ENCODE results near the gene NALCN.

NALCN gene

DNA sequence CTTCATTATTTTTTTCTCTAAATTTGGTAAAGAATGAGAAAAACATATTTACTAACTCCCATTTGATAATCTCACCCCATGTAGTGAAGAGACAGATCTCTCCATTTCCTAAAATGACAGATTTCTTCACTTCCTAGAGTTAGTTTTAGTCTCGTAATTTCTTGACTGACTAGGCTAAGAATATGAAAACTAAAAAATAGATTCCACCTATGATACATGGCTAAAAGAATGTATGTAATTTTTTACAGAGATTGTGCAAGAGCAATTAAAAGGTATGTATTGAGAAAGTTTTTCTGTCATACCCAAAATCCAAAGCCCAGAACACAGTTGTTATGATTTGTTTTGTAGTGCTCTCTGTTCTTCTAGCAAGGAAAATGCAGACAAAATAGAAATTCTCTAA lies 9.5 kb downstream of the NALCN start:
- H3K4me1 ChIP-seq (ENCODE audit: low read length) = peaks cover 19% of the 10 kb centered on the region
- TF ChIP-seq, protein P1, sequence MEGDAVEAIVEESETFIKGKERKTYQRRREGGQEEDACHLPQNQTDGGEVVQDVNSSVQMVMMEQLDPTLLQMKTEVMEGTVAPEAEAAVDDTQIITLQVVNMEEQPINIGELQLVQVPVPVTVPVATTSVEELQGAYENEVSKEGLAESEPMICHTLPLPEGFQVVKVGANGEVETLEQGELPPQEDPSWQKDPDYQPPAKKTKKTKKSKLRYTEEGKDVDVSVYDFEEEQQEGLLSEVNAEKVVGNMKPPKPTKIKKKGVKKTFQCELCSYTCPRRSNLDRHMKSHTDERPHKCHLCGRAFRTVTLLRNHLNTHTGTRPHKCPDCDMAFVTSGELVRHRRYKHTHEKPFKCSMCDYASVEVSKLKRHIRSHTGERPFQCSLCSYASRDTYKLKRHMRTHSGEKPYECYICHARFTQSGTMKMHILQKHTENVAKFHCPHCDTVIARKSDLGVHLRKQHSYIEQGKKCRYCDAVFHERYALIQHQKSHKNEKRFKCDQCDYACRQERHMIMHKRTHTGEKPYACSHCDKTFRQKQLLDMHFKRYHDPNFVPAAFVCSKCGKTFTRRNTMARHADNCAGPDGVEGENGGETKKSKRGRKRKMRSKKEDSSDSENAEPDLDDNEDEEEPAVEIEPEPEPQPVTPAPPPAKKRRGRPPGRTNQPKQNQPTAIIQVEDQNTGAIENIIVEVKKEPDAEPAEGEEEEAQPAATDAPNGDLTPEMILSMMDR (IDR thresholded peaks at IDR 0.05; ENCODE audit: low read depth, low read length) = no peak
- TF ChIP-seq EZH2phosphoT487 (IDR thresholded peaks at IDR 0.05; ENCODE audit: low read depth) = no peak
- H3K4me3 ChIP-seq (ENCODE audit: low read length) = no peak overlapping the region
- H4K20me1 ChIP-seq (ENCODE audit: insufficient read depth, low read length) = no peaks in the 10 kb centered on the region
- H3K27me3 ChIP-seq (ENCODE audit: low read depth, low read length) = peaks cover 4% of the 10 kb centered on the region; the same call in 1 of the 2 replicates
- H3K9me3 ChIP-seq (ENCODE audit: insufficient read depth, low read length) = no peaks in the 10 kb centered on the region
- no peak overlapping the region for H3K27ac ChIP-seq (ENCODE audit: low read length)
- no peak overlapping the region for H2AFZ ChIP-seq (ENCODE audit: low read depth, low read length)
- no peaks in the 10 kb centered on the region for H3K36me3 ChIP-seq (replicated peaks; ENCODE audit: low read depth, low read length)
- H3K79me2 ChIP-seq (ENCODE audit: low read length) = no peaks in the 10 kb centered on the region
- H3K4me2 ChIP-seq (ENCODE audit: low read length) = no peak overlapping the region
- H3K9ac ChIP-seq (ENCODE audit: low read length) = no peak overlapping the region

DNA sequence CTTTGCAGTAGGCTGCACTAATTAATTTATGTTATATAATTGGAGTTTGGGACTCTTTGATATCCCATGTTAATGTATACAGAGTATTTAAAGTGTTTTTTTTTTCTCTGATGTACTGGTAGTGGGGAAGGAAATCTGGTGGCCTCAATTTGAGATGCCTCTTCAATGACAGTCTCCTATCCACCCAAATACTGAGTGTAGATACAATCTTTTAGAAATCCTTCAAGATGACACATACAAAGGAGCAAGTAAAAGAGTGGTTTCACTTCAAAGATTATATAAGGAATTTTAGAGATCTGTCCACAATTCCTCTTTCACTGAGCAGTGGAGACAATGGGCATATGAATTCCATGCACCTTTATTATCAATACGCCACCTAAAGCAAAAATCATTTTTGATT lies 15.1 kb downstream of the NALCN start:
- H3K9ac ChIP-seq (ENCODE audit: low read length) = no peak overlapping the region
- no peak overlapping the region for H2AFZ ChIP-seq (ENCODE audit: low read depth, low read length)
- H3K4me2 ChIP-seq (ENCODE audit: low read length) = no peak overlapping the region
- no peaks in the 10 kb centered on the region for H3K79me2 ChIP-seq (ENCODE audit: low read length)
- H3K4me1 ChIP-seq (ENCODE audit: low read length) = peaks cover 13% of the 10 kb centered on the region
- H3K9me3 ChIP-seq (ENCODE audit: insufficient read depth, low read length) = no peaks in the 10 kb centered on the region
- H3K4me3 ChIP-seq (ENCODE audit: low read length) = no peak overlapping the region
- TF ChIP-seq, protein P1 (IDR thresholded peaks at IDR 0.05; ENCODE audit: low read depth, low read length) = no peak
- no peak for TF ChIP-seq EZH2phosphoT487 (IDR thresholded peaks at IDR 0.05; ENCODE audit: low read depth)
- H4K20me1 ChIP-seq (ENCODE audit: insufficient read depth, low read length) = no peaks in the 10 kb centered on the region
- no peak overlapping the region for H3K27ac ChIP-seq (ENCODE audit: low read length)
- H3K36me3 ChIP-seq (replicated peaks; ENCODE audit: low read depth, low read length) = no peaks in the 10 kb centered on the region
- H3K27me3 ChIP-seq (ENCODE audit: low read depth, low read length) = peaks cover 16% of the 10 kb centered on the region

DNA sequence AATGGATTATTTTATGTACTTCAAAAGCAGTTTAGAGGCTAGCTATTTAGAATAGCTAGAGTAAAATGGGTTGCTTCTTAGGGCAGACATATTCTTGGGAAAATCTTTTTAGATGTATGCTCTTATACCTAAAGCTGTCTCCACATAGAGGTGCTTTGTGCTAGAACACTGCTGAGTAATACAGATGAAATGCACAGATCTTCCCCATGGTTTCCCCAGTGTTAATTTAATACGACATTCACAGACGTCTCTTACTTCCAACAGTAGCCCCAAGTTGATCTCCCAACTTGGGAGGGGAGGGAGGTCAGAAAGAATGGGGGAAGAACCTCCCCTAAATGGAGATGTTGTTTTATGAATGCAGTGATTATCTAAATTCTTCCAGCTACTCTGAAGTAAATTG lies 16.9 kb downstream of the NALCN start:
- no peak for TF ChIP-seq EZH2phosphoT487 (IDR thresholded peaks at IDR 0.05; ENCODE audit: low read depth)
- TF ChIP-seq, protein P1 (IDR thresholded peaks at IDR 0.05; ENCODE audit: low read depth, low read length) = no peak
- Histone ChIP-seq H3K9me3 (ENCODE audit: insufficient read depth, low read length) (no peaks in the 10 kb centered on the region), H3K27ac (ENCODE audit: low read length) (no peak overlapping the region)

DNA sequence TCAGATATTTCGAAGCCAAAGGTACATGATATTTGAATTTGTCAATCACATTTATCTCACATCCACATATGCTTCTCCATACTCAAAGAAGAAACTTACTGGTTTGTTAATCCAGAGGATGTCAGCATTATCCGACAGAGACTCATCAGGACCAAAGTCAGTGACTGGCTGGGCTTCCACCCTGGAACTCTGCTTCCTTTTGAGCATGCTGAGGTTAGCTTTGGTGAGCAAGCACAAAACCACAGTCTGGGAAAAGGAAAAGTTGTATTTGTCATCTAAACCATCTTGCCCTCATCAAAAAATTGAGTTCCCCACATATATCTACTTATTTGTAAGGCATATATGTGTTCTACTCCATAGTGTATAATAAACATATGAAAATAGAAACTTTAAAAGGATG lies 17.4 kb downstream of the NALCN start:
- H3K27ac ChIP-seq (ENCODE audit: low read length) = no peak overlapping the region
- no peaks in the 10 kb centered on the region for H3K79me2 ChIP-seq (ENCODE audit: low read length)
- TF ChIP-seq EZH2phosphoT487 (IDR thresholded peaks at IDR 0.05; ENCODE audit: low read depth) = no peak
- TF ChIP-seq, protein P1 (IDR thresholded peaks at IDR 0.05; ENCODE audit: low read depth, low read length) = no peak
- no peaks in the 10 kb centered on the region for H4K20me1 ChIP-seq (ENCODE audit: insufficient read depth, low read length)
- H2AFZ ChIP-seq (ENCODE audit: low read depth, low read length) = no peak overlapping the region
- no peak overlapping the region for H3K4me3 ChIP-seq (ENCODE audit: low read length)
- no peak overlapping the region for H3K4me2 ChIP-seq (ENCODE audit: low read length)
- no peaks in the 10 kb centered on the region for H3K9me3 ChIP-seq (ENCODE audit: insufficient read depth, low read length)
- H3K27me3 ChIP-seq (ENCODE audit: low read depth, low read length) = peaks cover 16% of the 10 kb centered on the region
- no peak overlapping the region for H3K9ac ChIP-seq (ENCODE audit: low read length)
- no peaks in the 10 kb centered on the region for H3K36me3 ChIP-seq (replicated peaks; ENCODE audit: low read depth, low read length)
- no peaks in the 10 kb centered on the region for H3K4me1 ChIP-seq (ENCODE audit: low read length)

More for the DNA sequence above, 16.9 kb downstream of the NALCN start:
- Histone ChIP-seq H4K20me1 (ENCODE audit: insufficient read depth, low read length) (no peaks in the 10 kb centered on the region), H3K36me3 (replicated peaks; ENCODE audit: low read depth, low read length) (no peaks in the 10 kb centered on the region), H3K27me3 (ENCODE audit: low read depth, low read length) (peaks cover 16% of the 10 kb centered on the region), H3K4me2 (ENCODE audit: low read length) (no peak overlapping the region), H3K4me3 (ENCODE audit: low read length) (no peak overlapping the region), H3K4me1 (ENCODE audit: low read length) (no peaks in the 10 kb centered on the region), H3K9ac (ENCODE audit: low read length) (no peak overlapping the region), H2AFZ (ENCODE audit: low read depth, low read length) (no peak overlapping the region), H3K79me2 (ENCODE audit: low read length) (no peaks in the 10 kb centered on the region)

All from OCI-LY3 (cell line).